ENCODE data around the gene PRKCE. TPM values are rescaled to one million over a fixed set of nuclear protein-coding genes. Genes with fewer than 3 reads are reported as not detected.
A peak's percentile ranks its signal among the peaks of the same experiment; 100 is the strongest.

PRKCE gene
- total RNA-seq, 2 experiments from 2014 or later: 6.1 to 8.0 TPM

DNA sequence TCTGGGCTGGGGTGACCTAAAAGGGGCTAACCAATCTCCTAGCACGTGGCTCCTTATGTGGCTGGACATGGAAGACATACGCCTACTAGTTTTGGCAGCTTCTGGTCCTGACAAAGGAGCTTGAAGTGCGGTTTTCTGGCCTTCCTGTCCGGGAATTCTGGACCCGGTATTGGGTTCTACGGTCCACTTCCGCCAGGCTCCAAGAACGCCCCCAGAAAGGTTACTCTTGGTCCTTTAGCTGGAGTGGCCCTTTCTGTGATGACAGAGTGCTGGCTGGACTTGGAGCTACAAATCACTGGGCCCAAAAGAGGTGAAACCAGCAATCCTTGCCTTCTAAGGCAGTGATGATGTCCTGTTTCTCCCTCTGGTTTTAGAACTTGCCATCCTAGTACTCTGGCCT lies 481.5 kb downstream of the PRKCE start:
- no peak for DNase-seq
- H3K4me3 Mint-ChIP-seq: no peak overlapping the region
- H3K9me3 Mint-ChIP-seq: no peaks in the 10 kb centered on the region
- no peaks in the 10 kb centered on the region for H3K4me1 Mint-ChIP-seq
- H3K27me3 Mint-ChIP-seq: no peaks in the 10 kb centered on the region
- H3K36me3 Mint-ChIP-seq: peaks cover 2% of the 10 kb centered on the region
- H3K27ac Mint-ChIP-seq: no peak overlapping the region

DNA sequence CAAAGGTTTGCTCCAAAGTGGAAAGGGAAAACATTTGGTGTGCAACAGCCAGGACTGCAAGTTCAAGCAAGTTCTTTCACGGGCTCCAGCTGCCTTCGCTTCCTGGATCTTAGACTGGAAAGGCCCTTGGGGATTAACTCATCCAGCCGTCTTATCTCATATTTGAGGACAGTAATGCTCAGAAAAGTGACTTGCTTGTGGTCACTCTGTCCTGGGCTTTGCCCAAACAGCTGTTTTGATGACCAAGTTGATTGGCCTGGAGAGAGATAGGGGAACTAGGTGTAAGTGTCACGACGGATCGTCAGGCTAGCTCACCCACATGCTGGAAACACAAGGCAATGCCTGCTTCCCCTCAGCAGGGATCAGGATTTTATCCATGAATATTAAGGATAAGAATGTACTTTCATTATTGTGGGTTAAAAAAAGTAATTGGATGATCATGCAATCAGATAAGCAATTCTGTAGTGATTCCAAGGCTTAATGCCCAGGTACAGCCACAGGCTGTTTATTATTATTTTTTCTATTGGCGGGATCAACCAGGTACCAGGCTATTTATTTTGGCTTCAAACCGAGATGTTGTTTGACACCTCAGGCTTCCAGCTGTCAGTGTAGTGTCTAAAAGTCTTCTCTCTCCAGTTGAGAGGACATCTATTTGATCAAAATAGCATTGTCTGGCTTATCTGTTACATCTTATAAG lies 483.2 kb downstream of the PRKCE start:
- no peaks in the 10 kb centered on the region for H3K4me1 Mint-ChIP-seq
- H3K36me3 Mint-ChIP-seq: peaks cover 2% of the 10 kb centered on the region

GRCh38 chr2:46135228-46135855 lies 483.9 kb downstream of the PRKCE start:
- no peak for DNase-seq
- Mint-ChIP-seq H3K4me3 (no peak overlapping the region), H3K36me3 (peaks cover 2% of the 10 kb centered on the region), H3K27me3 (no peaks in the 10 kb centered on the region), H3K27ac (no peak overlapping the region), H3K9me3 (no peaks in the 10 kb centered on the region), H3K4me1 (no peaks in the 10 kb centered on the region)

More for the DNA sequence above, 483.2 kb downstream of the PRKCE start:
- Mint-ChIP-seq H3K4me3 (no peak overlapping the region), H3K9me3 (no peaks in the 10 kb centered on the region), H3K27me3 (no peaks in the 10 kb centered on the region), H3K27ac (no peak overlapping the region)
- no peak for DNase-seq

GRCh38 chr2:46135958-46136357 lies 484.5 kb downstream of the PRKCE start:
- no peak overlapping the region for H3K27ac Mint-ChIP-seq
- no peak for DNase-seq

GRCh38 chr2:46136481-46136880 lies 485.0 kb downstream of the PRKCE start:
- Mint-ChIP-seq H3K27me3 (no peaks in the 10 kb centered on the region), H3K27ac (no peak overlapping the region), H3K4me1 (no peaks in the 10 kb centered on the region), H3K4me3 (no peak overlapping the region), H3K36me3 (peaks cover 2% of the 10 kb centered on the region), H3K9me3 (no peaks in the 10 kb centered on the region)
- DNase-seq: no peak

More at GRCh38 chr2:46135958-46136357, 484.5 kb downstream of the PRKCE start:
- Mint-ChIP-seq H3K9me3 (no peaks in the 10 kb centered on the region), H3K27me3 (no peaks in the 10 kb centered on the region), H3K4me1 (no peaks in the 10 kb centered on the region), H3K4me3 (no peak overlapping the region), H3K36me3 (peaks cover 2% of the 10 kb centered on the region)

- no peaks in the 10 kb centered on the region for H3K4me1 Mint-ChIP-seq
- no peaks in the 10 kb centered on the region for H3K9me3 Mint-ChIP-seq
- H3K27me3 Mint-ChIP-seq: no peaks in the 10 kb centered on the region
- peaks cover 2% of the 10 kb centered on the region for H3K36me3 Mint-ChIP-seq
- H3K4me3 Mint-ChIP-seq: no peak overlapping the region
- no peak for DNase-seq
- H3K27ac Mint-ChIP-seq: no peak overlapping the region
These were observed 485.5 kb downstream of the PRKCE start for GRCh38 chr2:46136953-46137352.

DNA sequence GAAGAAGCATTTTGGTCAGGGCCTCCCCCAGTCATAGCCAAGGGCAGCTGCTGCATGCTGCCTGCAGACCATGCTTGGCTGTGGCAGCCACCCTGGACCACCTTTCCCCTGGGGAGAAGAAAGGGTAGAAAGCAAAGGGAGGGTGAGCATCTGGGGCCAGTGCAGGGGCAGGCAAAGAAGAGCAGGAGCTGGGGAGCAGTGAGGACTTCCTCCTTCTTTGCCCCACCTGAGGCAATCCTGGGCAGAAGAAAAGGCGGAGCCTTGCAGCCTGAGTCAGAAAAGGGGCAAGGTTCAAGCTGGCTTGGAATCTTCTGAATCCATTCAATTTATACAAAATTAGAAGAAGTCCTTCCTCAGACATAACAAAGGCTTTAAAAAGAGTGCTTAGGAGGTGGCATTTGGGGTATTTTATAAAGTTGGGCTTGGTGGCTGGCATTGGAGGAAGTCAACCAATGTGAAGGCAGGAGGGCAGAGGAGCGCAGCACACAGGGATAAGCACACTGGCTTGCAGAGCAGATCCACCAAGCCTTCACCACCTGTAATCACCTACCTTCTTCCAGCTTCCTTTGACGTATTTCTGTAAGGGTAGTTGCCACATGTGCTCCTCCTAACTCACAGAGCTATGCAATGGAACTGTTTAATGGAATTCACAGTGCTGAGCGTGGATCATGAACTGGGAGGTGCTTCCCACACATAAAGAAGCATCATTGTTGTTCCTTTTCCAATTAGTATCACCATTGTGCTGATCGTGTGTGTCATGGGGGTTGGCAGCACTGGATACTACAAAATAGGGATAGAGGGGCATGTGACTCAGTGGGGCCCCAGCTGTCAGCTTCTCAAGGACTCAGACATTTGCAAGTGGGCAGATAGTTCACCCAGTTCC lies 491.3 kb downstream of the PRKCE start:
- Mint-ChIP-seq H3K4me1 (peaks cover 12% of the 10 kb centered on the region), H3K27ac (no peak overlapping the region), H3K27me3 (no peaks in the 10 kb centered on the region), H3K4me3 (no peak overlapping the region), H3K36me3 (peaks cover 3% of the 10 kb centered on the region), H3K9me3 (no peaks in the 10 kb centered on the region)
- no peak for DNase-seq

DNA sequence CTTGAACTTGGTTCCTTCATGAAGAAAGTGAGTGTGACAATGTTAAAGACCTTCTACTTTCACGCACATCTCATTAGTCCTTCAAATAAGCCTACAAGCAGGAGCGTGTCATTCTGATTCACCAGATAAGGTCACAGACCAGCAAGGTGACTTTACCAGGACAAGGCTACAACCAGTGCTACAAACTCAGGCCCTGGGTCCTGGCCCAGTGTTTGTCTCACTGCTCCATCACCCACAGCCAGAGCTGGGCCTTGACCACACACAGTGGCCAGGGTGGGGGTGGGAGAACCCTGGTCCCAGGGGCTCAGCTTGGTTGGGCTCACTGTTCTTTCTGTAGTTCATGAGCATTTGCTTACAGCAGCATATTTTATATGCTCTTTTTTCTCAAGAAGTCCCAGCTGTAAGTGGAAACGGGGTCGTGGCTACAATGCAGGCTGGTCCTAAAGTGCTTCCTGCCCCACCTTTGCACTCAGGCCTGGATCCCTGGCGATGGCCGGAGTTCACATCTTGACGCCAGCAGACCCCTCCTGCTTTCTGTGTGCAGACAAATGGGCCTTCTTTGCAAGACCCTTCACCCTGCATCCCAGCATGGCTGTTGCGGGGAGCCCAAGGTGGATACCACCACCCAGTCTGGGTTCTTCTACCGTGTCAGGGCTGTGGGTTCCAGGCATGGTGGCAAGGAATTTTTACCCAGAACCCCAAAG lies 492.1 kb downstream of the PRKCE start:
- peaks cover 12% of the 10 kb centered on the region for H3K4me1 Mint-ChIP-seq
- no peak for DNase-seq
- H3K27ac Mint-ChIP-seq: no peak overlapping the region
- peaks cover 3% of the 10 kb centered on the region for H3K36me3 Mint-ChIP-seq
- no peak overlapping the region for H3K4me3 Mint-ChIP-seq
- no peaks in the 10 kb centered on the region for H3K9me3 Mint-ChIP-seq
- no peaks in the 10 kb centered on the region for H3K27me3 Mint-ChIP-seq

GRCh38 chr2:46144133-46144800 lies 492.8 kb downstream of the PRKCE start:
- DNase-seq: peak; percentile 36
- peaks cover 12% of the 10 kb centered on the region for H3K4me1 Mint-ChIP-seq
- H3K27ac Mint-ChIP-seq: peak overlapping the region; percentile 38
- H3K4me3 Mint-ChIP-seq: no peak overlapping the region
- no peaks in the 10 kb centered on the region for H3K27me3 Mint-ChIP-seq
- H3K36me3 Mint-ChIP-seq: peaks cover 3% of the 10 kb centered on the region
- H3K9me3 Mint-ChIP-seq: no peaks in the 10 kb centered on the region

DNA sequence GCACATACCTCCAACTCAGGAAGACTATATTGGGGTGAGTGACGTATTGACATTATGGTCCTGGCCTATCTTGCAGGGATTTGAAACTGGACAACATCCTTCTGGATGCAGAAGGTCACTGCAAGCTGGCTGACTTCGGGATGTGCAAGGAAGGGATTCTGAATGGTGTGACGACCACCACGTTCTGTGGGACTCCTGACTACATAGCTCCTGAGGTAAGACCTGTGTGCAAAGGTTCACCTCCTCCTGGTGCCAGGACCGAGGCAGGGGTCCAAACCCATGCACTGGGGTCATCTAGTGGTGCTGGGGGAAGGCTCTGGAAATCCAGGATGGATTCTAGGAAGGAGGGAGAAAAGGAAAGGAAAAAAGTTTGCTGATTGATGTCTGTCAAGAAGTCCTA lies 493.5 kb downstream of the PRKCE start:
- Mint-ChIP-seq H3K4me1 (peaks cover 12% of the 10 kb centered on the region), H3K27me3 (no peaks in the 10 kb centered on the region), H3K4me3 (no peak overlapping the region)

GRCh38 chr2:46145840-46146239 lies 494.4 kb downstream of the PRKCE start:
- Mint-ChIP-seq H3K9me3 (no peaks in the 10 kb centered on the region), H3K36me3 (peaks cover 3% of the 10 kb centered on the region), H3K4me1 (peaks cover 12% of the 10 kb centered on the region), H3K27ac (no peak overlapping the region), H3K27me3 (no peaks in the 10 kb centered on the region), H3K4me3 (no peak overlapping the region)
- DNase-seq: no peak

More for the DNA sequence above, 493.5 kb downstream of the PRKCE start:
- no peak for DNase-seq
- Mint-ChIP-seq H3K9me3 (no peaks in the 10 kb centered on the region), H3K36me3 (peaks cover 3% of the 10 kb centered on the region), H3K27ac (no peak overlapping the region)

DNA sequence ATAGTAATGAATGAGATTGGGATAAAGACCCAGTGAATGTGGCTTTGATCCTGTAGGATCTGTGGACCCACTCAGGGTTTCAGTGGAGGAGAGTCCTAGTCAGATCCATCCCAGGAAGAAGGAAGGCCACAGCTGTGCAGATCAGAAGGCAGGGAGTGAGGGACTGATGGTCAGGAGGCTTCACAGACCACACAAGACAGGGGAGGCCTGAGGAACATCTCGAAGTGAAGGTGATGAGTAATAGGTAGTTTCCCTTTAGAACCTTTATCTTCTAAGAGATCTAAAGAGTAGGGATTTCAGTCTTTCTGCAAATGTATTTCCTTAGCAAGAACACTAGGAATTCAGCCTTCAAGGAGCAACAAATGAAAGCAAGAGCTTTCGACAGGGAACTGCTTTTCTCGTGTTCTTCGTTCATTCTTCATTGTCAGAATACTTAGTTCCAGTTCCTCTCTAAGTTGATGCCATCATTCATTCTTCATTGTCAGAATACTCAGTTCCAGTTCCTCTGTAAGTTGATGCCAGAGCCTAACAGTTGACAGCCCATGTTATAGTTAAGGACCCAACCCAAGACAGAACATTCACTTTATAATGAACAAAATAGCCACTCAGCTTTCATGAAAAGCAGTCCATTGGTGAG lies 495.5 kb downstream of the PRKCE start:
- no peaks in the 10 kb centered on the region for H3K27me3 Mint-ChIP-seq
- peaks cover 12% of the 10 kb centered on the region for H3K4me1 Mint-ChIP-seq
- H3K4me3 Mint-ChIP-seq: no peak overlapping the region
- H3K36me3 Mint-ChIP-seq: peaks cover 3% of the 10 kb centered on the region
- H3K27ac Mint-ChIP-seq: peak overlapping the region; percentile 16
- no peak for DNase-seq
- H3K9me3 Mint-ChIP-seq: no peaks in the 10 kb centered on the region

GRCh38 chr2:46147626-46148368 lies 496.3 kb downstream of the PRKCE start:
- Mint-ChIP-seq H3K27ac (no peak overlapping the region), H3K4me3 (no peak overlapping the region), H3K4me1 (peaks cover 12% of the 10 kb centered on the region), H3K36me3 (peaks cover 3% of the 10 kb centered on the region), H3K9me3 (no peaks in the 10 kb centered on the region), H3K27me3 (no peaks in the 10 kb centered on the region)
- no peak for DNase-seq

Measured in activated naive CD8-positive, alpha-beta T cell treated with anti-CD3 and anti-CD28 coated beads for 36 hours (primary cell).